RWPE1 (cell line): Measurements from ENCODE around the gene CYP2W1.

ENCODE experiments used
- CTCF ChIA-PET: fragments of 350-600 bp; sonication (Branson Sonifier 250); formaldehyde crosslinking; extraction: SDS; loops from one replicate; lab custom pipeline; 2021; lab: Yijun Ruan, JAX
- POLR2A ChIA-PET: fragments of 400-600 bp; formaldehyde crosslinking; extraction: SDS; loops from one replicate; lab custom pipeline; 2020; ENCODE audit warnings: antibody characterized with exemption; ENCODE audit not compliant: low non-redundant PET; lab: Yijun Ruan, JAX
- DNase-seq: peaks from one replicate; pipeline ENCODE4 v3.0.0; 2012; ENCODE audit warnings: low spot score
- H3K27ac ChIP-seq: fragments of 450-650 bp; 2 replicates; pipeline ENCODE4 v1.5.1; 2017
- TF ChIP-seq, protein P1 (sequence below): fragments of 450-650 bp; conservative IDR thresholded peaks from 2 replicates; pipeline ENCODE4 v1.5.1; 2017; ENCODE audit warnings: low read depth, mild to moderate bottlenecking

CYP2W1 gene

DNA sequence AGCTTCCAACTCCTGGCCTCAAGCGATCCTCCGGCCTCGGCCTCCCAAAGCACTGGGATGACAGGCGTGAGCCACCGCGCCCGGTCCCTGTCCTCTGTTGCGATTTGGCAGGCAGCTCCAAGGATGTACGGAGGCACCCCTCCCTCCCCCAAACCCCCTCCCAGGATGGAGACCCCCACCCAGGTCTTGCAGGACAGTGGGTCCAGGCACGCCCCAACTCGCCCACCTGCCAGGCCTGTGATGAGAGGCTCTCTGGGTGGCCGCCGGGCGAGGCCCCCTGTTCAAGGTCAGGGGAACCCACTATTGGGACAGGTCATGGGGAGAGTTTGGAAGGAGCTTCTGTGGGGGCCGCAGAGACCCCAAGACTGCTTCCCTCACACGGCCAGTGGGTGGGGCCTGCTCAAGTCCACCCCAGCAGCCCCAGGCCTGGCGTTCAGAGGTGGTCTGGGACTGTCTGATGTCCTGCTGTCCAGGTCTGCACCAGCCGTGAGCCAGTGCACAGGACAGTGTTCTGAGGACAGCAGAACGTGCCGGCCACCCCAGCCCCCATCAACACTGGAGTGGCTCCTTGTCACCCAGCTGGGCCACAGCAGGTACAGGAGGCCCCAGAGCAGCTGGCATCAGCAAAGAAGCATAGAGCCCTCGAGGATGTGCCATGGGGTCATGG lies 31.0 kb upstream of the CYP2W1 start:
- POLR2A ChIA-PET, result interaction anchor here (0.5 kb wide), 1 partner anchor 53 kb away, joined by 3 read pairs; no protein-coding TSS in a partner anchor
- DNase-seq, result no peak
- H3K27ac ChIP-seq, result no peak overlapping the region
- TF ChIP-seq, protein P1, sequence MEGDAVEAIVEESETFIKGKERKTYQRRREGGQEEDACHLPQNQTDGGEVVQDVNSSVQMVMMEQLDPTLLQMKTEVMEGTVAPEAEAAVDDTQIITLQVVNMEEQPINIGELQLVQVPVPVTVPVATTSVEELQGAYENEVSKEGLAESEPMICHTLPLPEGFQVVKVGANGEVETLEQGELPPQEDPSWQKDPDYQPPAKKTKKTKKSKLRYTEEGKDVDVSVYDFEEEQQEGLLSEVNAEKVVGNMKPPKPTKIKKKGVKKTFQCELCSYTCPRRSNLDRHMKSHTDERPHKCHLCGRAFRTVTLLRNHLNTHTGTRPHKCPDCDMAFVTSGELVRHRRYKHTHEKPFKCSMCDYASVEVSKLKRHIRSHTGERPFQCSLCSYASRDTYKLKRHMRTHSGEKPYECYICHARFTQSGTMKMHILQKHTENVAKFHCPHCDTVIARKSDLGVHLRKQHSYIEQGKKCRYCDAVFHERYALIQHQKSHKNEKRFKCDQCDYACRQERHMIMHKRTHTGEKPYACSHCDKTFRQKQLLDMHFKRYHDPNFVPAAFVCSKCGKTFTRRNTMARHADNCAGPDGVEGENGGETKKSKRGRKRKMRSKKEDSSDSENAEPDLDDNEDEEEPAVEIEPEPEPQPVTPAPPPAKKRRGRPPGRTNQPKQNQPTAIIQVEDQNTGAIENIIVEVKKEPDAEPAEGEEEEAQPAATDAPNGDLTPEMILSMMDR, result no peak
- CTCF ChIA-PET, result interaction anchor here (0.6 to 1.4 kb wide), 2 partner anchors 36 to 43 kb away, joined by 3 to 7 read pairs; no protein-coding TSS in a partner anchor

DNA sequence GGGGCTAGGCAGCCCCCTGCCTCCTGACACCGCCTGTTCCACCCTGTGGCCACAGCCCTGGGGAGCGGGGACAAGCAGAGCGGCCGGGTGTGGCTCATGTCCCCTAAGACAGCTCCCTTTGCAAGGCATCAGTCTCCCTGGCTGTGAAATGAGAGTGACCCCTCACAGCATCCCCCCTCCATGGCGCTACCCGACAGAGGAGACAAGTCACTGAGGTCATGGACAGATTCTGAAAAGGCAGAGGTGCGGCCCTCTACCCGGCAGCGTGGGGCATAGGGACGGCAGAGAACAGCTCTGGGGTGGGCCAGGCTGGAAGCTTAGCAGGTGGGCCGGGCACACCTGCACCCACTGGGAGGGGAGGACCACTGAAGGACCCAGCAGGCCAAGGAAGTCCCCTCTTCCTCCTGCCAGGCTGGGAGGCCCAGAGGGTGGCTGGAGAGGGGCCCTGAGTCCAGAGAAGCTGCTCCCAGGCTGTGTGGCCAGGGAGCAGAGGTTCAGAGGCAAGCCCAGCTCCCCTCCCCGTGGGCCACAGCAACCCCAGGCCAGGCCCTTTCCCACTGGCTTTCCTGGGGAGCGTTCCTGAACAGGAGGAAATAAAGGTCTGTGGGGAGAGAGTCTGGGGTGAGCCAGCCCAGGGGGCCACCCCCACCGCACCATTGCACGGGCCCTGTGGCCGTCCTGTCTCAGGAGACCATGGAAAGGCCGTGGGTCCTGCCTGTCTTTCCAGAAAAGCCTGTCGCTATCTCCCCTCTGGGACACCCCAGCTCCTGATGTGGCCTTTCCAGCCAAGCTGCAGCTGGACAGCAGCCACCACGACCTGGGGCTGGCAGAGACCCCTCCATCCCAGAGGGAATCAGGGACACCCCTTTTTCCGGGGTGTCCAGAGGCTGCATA lies 30.2 kb upstream of the CYP2W1 start:
- TF ChIP-seq, protein P1, result no peak
- no peak overlapping the region for H3K27ac ChIP-seq
- ChIA-PET POLR2A (no interaction called here), CTCF (interaction anchor here (0.6 to 1.6 kb wide), 4 partner anchors 37 to 45 kb away, joined by 3 to 7 read pairs (median 4); no protein-coding TSS in a partner anchor)
- DNase-seq, result no peak

DNA sequence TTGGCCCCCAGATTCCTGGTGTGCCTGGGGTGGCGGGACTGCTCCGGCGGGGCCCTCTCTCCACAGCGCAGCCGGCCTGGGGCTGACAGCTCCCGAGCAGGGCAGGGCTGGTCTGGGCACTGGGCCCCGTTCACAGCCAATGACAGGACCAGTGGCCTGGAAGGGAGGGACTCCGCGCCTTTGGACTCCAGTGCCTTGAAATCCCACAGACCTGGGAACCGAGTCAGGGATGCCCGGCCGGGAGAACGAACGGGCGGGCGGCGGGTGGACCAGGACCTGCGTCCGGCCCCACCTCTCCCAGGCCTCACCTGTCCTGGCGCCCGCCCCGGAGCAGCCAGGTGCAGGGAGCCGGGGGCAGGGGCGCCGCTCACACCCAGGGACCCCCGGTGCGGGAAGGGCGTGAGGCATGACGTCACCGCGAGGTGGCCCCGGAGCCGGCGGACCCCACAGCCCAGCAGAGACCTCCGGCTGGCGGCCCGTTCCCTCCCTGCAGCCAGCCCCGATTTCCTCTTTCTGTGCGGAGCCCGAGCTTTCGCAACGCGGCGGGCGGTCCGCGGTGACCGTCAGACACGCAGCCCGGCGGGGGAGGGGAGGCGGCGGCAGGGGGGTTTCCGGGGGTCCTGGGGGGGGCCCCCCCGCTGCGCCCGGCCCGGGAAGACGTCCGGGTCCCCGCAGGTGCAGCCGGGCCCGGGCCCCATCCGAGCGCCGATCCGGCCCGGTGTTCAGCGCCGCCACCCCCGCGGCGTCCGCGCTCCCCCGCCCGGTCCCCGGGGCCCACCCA lies 29.2 kb upstream of the CYP2W1 start:
- TF ChIP-seq, protein P1, result no peak
- no peak overlapping the region for H3K27ac ChIP-seq
- ChIA-PET CTCF (interaction anchor here (0.6 to 1.6 kb wide), 8 partner anchors 8 to 121 kb away, joined by 3 to 8 read pairs (median 4); no protein-coding TSS in a partner anchor), POLR2A (no interaction called here)
- DNase-seq, result peak; percentile 56

DNA sequence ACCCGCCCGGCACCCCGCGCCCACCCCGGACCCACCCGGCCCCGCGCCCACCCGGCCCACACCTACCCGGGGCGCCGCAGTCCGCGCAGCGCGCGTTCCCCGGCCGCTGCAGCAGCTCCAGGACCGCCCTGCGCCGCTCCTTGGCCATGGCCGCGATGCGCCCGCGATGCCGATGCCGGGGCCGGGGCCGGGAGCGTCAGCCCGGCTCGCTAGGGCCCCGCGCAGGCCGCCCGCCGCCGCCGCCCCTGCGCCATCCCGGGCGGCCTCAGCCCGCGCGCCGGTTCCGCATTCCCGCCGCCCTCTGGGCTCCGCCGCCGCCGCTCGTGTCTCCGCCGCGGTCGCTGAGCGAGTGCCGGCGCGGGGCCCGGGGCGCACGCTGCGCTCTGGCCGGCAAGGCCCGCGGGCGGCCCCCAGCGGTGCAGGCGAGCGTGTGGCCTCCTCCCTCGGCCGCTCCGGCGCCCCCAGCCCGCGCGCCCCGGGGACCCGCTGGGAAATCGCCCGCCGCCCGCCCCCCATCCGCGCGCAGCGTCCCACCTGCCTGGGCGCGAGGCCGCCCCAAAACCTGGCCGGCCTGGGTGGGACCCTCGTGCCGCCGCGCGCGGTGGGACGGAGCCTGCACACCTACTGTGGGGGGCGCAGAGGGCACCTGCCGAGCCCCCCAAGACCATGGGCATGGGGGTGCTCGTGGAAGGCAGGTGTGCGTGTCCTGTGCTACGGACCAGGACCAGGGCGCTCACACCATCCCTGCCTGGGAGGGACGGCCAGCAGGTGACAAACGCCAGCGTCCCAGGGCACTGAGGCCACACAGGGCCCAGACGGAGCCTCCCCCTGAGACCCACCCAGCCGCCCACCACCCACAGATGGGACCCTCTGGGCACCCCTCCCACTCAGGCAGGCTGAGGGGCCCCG lies 28.4 kb upstream of the CYP2W1 start, which contains the start of gene ADAP1:
ADAP1 (minus strand) TSS at position 351 of the 909 bp plus-strand sequence; CDS start at position 148, 203 bp downstream.
- peak; percentile 52 for DNase-seq
- no peak within 1 kb of the TSS for H3K27ac ChIP-seq
- ChIA-PET POLR2A (no interaction called here), CTCF (interaction anchor here (0.6 to 1.6 kb wide), 8 partner anchors 9 to 120 kb away, joined by 3 to 8 read pairs (median 4); no protein-coding TSS in a partner anchor)
- TF ChIP-seq, protein P1, result peak; percentile 58

DNA sequence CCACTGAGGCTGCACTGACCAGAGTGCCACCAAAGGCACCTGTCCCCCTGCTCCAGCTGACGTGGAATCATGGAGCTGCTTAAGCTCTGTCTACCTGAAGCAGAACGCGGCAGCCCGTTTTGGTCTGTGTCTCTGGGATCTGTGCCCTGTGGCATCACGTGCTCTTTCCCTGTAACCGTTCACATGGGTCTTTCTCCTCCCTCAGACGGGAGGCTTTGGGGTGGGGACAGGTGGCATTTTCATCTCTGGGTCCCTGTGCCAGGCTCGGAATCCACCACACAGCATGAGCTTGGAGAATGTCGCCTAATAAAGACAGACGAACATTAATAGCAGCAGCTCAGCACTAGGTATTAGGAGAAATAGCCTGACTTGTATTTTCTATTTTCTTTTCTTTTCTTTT lies 26.9 kb upstream of the CYP2W1 start:
- no peak overlapping the region for H3K27ac ChIP-seq
- CTCF ChIA-PET, result interaction anchor here (1.3 kb wide), 1 partner anchor 47 kb away, joined by 6 read pairs; no protein-coding TSS in a partner anchor
- POLR2A ChIA-PET, result no interaction called here
- DNase-seq, result no peak
- TF ChIP-seq, protein P1, result no peak
